HG02571 (cell line): Measurements from ENCODE around the gene MRGPRG.
"Not testable (repeated sequence)": the region's sequence is repeated elsewhere in the genome, so short reads cannot be mapped to it uniquely, and the experiment has no call there.

Source experiments
- ATAC-seq: cut with Tn5 transposase; IDR thresholded peaks from one replicate; pipeline ENCODE4 v1.9.1; 2021; ENCODE audit warnings: mild to moderate bottlenecking, moderate library complexity; ENCODE audit not compliant: unreplicated experiment

The MRGPRG gene

DNA sequence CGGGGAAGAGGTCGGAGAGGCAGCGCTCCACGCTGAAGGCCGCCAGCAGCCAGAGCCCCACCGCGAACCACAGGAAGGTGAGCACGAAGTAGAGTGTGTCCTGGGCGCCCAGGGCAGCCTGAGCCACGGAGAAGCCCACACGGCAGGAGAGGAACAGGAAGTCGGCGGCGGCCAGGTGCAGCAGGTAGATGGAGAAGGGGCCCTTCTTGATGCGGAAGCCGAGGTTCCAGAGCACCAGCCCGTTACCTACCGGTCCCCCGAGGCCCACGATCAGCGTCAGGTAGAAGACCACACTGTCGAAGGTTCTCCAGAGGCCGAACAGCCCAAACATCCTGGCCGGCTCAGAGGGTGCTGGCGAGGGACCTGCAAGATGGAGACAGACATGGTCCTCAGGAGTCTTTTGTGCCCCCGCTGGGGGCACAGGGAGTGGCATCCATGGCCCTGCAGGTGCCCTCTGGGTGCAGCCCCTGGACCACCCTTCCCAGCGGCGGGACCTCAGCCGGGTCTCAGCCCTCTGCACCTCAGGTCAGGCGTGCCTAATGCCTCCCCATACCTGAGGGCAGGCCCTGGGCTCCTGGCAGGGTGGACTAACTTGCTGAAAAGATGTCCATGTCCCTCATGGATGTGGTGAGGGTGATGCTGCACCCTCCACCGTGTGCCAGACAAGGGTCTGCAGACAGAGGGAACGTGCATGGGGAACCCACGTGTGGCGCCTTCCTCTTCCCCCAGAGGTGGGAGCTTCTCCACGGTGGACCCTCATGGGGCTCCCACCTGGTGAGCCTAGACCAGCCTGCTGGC, at the start of gene MRGPRG:
TSS of gene MRGPRG (minus strand) at position 331 of the 798 bp plus-strand sequence. CDS start at position 331, 0 bp downstream.
- no peak for ATAC-seq

GRCh38 chr11:3262548-3262947, 43.9 kb upstream of the MRGPRG start:
- ATAC-seq, result not testable (repeated sequence)

DNA sequence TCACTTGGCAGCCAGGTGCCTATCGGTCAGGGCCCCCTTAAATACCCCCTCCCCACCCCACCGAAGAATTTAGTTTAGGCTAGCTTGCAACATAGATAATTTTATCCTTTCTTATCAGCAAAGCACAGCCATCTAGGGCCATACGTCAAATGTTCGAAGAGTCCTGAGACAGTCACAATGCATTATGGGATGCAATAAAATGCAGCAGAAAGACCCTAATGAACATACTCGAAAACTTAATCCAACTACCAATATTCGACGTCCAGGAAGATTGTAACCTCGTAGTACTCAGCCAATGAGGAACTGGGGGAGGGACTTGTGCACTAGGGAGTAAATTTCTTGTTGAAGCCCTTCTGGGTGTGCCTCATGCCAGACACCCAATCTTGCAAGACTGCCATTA, 43.2 kb upstream of the MRGPRG start:
- ATAC-seq, result not testable (repeated sequence)

GRCh38 chr11:3257509-3257908, 38.9 kb upstream of the MRGPRG start:
- not testable (repeated sequence) for ATAC-seq

- ATAC-seq, result not testable (repeated sequence)
These were observed 36.6 kb upstream of the MRGPRG start for GRCh38 chr11:3255241-3255640.

GRCh38 chr11:3254773-3255172, 36.2 kb upstream of the MRGPRG start:
- ATAC-seq, result not testable (repeated sequence)

DNA sequence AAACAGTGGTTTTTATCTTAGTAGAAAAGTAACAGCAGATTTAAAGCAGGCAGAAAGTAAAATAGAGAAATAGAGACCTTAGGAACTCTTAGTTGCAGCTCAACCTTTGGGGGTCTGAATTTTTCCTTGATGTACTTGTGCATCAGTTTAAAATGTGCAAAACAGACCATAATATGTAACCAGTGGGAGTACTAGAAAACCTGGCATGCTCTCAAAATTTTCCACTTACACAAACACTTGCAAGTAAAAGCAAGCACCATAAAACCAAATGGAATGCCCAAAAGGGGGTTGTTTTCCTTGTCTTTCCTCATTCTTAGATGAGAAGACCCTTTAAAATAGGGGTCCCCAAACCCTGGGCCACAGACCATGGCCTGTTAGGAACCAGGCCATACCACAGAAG, 26.5 kb upstream of the MRGPRG start:
- ATAC-seq, result no peak

DNA sequence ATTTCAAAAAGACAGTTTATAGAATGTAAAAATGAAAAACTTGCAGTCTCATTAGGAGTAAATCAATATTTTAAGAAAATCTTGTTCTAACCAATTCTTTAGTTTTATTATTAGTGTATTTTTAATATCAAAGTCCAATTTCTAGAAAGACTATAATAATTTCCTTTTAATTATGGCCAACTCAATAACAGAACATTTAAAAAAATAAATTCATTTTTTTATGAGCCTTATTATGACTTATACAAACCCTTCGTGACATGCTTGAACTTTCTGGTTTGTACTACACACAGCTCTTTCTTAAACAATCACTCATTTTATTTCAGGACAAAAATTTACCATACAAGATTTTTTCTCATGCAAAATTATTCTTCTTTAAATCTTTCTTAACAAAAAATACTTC, 25.3 kb upstream of the MRGPRG start:
- no peak for ATAC-seq

- no peak for ATAC-seq
These were observed 18.5 kb upstream of the MRGPRG start for GRCh38 chr11:3237119-3237518.

DNA sequence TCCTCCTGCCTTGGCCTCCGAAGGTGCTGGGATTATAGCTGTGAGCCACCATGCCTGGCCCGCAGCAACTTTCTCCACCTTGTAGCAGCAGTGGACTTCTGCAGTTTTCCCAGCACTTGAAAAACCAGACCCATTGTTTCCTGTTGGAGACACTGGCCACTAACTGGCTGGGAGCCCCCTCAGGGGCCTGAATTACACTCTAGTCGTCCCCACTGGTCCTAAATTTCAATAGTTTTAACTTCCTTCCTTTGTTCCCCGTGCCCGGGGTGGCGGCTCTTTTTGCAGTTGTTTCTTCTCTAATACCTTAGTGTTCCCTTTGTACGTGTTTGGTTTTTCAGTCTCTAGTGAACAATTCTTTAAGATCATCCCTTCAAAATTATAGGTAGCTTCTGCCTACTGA, 16.2 kb upstream of the MRGPRG start:
- ATAC-seq, result no peak

- ATAC-seq, result no peak
These were observed 14.3 kb upstream of the MRGPRG start for GRCh38 chr11:3232956-3233355.

- no peak for ATAC-seq
These were observed 13.5 kb upstream of the MRGPRG start, which contains the start of gene MRGPRE for GRCh38 chr11:3231851-3232744. Gene MRGPRE (minus strand): TSS chr11:3232417. CDS start chr11:3228799, 3,618 bp downstream.

GRCh38 chr11:3231550-3231850, 12.9 kb upstream of the MRGPRG start:
- ATAC-seq, result no peak

- ATAC-seq, result no peak
These were observed 12.3 kb upstream of the MRGPRG start for GRCh38 chr11:3230636-3231549.

GRCh38 chr11:3229673-3230630, 11.3 kb upstream of the MRGPRG start:
- no peak for ATAC-seq

- no peak for ATAC-seq
These were observed 9.8 kb upstream of the MRGPRG start for GRCh38 chr11:3228445-3228829.

DNA sequence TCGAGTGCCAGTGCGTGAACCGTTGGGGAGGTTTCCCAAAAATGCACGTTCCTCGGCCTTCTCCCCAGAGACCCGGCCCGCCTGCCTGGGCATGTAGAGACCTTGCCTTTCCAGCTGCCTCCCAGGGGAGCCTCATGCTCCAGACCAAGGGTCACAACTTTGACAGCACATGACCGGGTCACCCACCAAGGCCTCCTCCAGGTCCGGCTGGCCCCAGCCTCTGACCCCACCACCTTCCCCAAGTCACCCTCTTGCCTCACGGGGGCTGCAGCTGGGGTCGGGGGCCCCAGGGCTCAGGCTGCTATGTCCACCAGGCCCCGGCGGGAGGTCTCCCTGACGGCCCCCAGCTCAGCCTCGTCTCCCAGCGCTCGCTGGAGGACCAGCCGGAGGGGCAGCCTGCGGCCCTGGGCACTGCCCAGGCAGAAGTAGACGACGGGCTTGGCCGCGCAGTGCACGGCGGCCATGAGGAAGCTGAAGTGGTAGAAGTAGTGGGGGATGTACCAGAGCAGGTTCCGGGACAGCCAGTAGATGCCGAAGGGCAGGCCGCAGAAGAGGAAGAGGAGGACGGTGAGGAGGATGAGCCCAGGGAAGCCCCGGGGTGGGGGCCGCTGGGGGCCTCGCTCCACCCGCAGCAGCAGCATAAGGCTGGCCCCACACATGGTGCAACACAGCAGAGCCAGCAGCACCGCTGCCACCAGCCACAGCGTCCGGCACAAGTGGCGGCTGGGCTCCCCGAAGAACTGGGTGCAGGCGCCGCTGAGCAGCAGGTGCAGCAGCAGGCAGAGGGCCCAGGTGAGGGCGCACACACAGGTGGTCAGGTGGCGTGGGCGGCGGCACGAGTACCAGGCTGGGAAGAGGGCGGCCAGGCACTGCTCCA, 9.2 kb upstream of the MRGPRG start:
- ATAC-seq, result no peak

DNA sequence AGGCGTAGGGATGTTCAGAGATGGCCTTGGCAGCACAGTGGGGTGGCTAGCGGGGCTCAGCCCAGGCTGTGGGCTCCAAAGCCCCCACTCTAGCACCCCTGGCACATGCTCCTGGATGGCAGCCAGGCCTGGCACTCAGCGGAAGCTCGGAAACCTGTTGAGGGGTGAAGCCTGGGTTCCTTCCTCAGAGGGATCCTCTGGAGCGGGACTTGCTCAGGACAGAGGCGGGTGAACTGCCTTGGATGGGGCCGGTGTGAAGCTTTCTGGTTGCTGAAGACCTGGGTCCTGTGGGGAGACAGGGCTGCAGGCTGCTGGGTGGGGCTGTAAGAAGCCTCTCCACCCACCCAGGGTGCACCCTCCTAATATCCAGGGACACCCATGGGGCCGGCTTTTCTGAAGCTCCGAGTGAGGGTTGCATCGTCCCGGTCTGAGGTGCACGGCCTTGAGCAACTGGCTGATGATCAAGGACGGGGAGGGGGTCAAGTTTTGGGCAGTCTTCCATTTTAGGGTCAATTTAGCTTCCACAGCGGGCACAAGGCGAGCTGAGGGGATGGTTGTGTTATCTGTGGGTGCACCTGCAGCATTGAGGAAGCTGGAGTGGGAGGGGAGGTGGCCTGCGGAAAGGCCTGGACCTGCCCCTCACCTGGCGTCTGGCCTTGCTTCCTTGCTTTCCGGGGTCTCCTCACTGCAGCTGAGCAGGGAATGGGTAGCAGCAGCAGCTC, 8.4 kb upstream of the MRGPRG start:
- no peak for ATAC-seq
